Naive thymus-derived CD8-positive, alpha-beta T cell (primary cell): ENCODE results near the gene PLIN1. TPM values are rescaled to one million over a fixed set of nuclear protein-coding genes. Genes with fewer than 3 reads are reported as not detected.

ENCODE experiments used
- ATAC-seq, 2 donors: fragments of 150-1000 bp; cut with Tn5 transposase in 1 of 2; sonication (Bioruptor Pico), chemical (Tn5 transposase) in 1 of 2; 1 replicate in 1 of 2; 2 replicates in 1 of 2; pipeline ENCODE4 v1.10.0; 2021; ENCODE audit warnings: mild to moderate bottlenecking in 2 of 2, moderate library complexity in 2 of 2
- POLR2A ChIA-PET: fragments of 350-600 bp; sonication (Branson Sonifier 250); formaldehyde crosslinking; loops from one replicate; lab custom pipeline; 2021; ENCODE audit warnings: antibody characterized with exemption; lab: Charles Lee
- DNase-seq, 10 donors: peaks; one replicate each; pipeline versions ENCODE4 v3.0.0 to v3.0.0-alpha.2; 2020 to 2022
- H3K27ac Mint-ChIP-seq, 10 donors: one replicate each; pipeline ENCODE4 v1.8.0; 2020 to 2022; ENCODE audit warnings: mild to moderate bottlenecking in 10 of 10, mixed read lengths in 10 of 10, moderate library complexity in 4 of 10, inconsistent platforms in 1 of 10
- H3K27me3 Mint-ChIP-seq, 5 donors: one replicate each; pipeline ENCODE4 v1.8.0; 2021 to 2022; ENCODE audit warnings: mixed read lengths in 5 of 5
- H3K36me3 Mint-ChIP-seq, 3 donors: one replicate each; pipeline ENCODE4 v1.8.0; 2020 to 2022; ENCODE audit warnings: mixed read lengths in 3 of 3, mild to moderate bottlenecking in 2 of 3, inconsistent platforms in 1 of 3
- H3K4me1 Mint-ChIP-seq, 4 donors: one replicate each; pipeline ENCODE4 v1.8.0; 2021 to 2022; ENCODE audit warnings: mixed read lengths in 4 of 4
- H3K4me3 Mint-ChIP-seq, 10 donors: one replicate each; pipeline ENCODE4 v1.8.0; 2020 to 2022; ENCODE audit warnings: mild to moderate bottlenecking in 10 of 10, mixed read lengths in 10 of 10, moderate library complexity in 6 of 10, inconsistent platforms in 1 of 10
- H3K9me3 Mint-ChIP-seq, 9 donors: one replicate each; pipeline ENCODE4 v1.8.0; 2020 to 2022; ENCODE audit warnings: mixed read lengths in 9 of 9, mild to moderate bottlenecking in 3 of 9, inconsistent platforms in 1 of 9, moderate library complexity in 1 of 9
- polyA plus RNA-seq, 3 donors: library from polyadenylated mRNA; unstranded; fragments of 300-500 nt; fragmentation: Illumina TruSeq; gene quantifications; one replicate each; pipeline ENCODE4 v1.2.3, GENCODE V29; 2021
- total RNA-seq, 8 experiments: library from RNA in 2 of 8; stranded (reverse) in 2 of 8; gene quantifications; one replicate each; pipeline ENCODE4 v1.2.3 and lab custom pipeline; 2021 to 2026

PLIN1 gene
- total RNA-seq, result 1 to 10 TPM in 1 of 2 experiments, under 1 TPM in 1; 0.96 to 2.2 TPM
- polyA plus RNA-seq, result not detected
- total RNA-seq (lab: John Stamatoyannopoulos, UW), result 0 to 2.7 (median 0.49) reads per million in 6 experiments

GRCh38 chr15:89679212-89679611 lies at the start of gene PLIN1:
TSS of gene PLIN1 (minus strand) at chr15:89679367. CDS start at chr15:89677489, 1,878 bp downstream.
- Mint-ChIP-seq H3K36me3 (peaks cover 9 to 18% (median 15%) of the 10 kb centered on the region in 3 donors), H3K4me1 (no peaks in the 10 kb centered on the region), H3K4me3 (no peak within 1 kb of the TSS), H3K9me3 (no peaks in the 10 kb centered on the region), H3K27me3 (no peaks in the 10 kb centered on the region), H3K27ac (peak within 1 kb of the TSS in 2 of 10 donors; percentile 35 to 70)
- ATAC-seq, result no peak
- POLR2A ChIA-PET, result no interaction called here
- no peak for DNase-seq

GRCh38 chr15:89728254-89728653 lies 49.1 kb upstream of the PLIN1 start:
- Mint-ChIP-seq H3K27me3 (peaks cover 0 to 13% (median under 1%) of the 10 kb centered on the region in 5 donors), H3K4me1 (no peaks in the 10 kb centered on the region), H3K27ac (no peak overlapping the region), H3K4me3 (no peak overlapping the region), H3K36me3 (peaks cover 0 to 5% (median 4%) of the 10 kb centered on the region in 3 donors), H3K9me3 (peaks cover 0 to 5% (median 3%) of the 10 kb centered on the region in 9 donors)
- no peak for DNase-seq
- no peak for ATAC-seq
- POLR2A ChIA-PET, result no interaction called here

- POLR2A ChIA-PET, result no interaction called here
These were observed 45.9 kb upstream of the PLIN1 start for GRCh38 chr15:89725064-89725463.

GRCh38 chr15:89724621-89725020 lies 45.5 kb upstream of the PLIN1 start:
- POLR2A ChIA-PET, result no interaction called here
- no peak overlapping the region for H3K27ac Mint-ChIP-seq

More at GRCh38 chr15:89725064-89725463, 45.9 kb upstream of the PLIN1 start:
- H3K9me3 Mint-ChIP-seq, result peaks cover 0 to 5% (median 4%) of the 10 kb centered on the region in 9 donors
- H3K4me1 Mint-ChIP-seq, result no peaks in the 10 kb centered on the region
- ATAC-seq (no peak), DNase-seq (no peak)
- no peak overlapping the region for H3K4me3 Mint-ChIP-seq
- no peak overlapping the region for H3K27ac Mint-ChIP-seq
- H3K27me3 Mint-ChIP-seq, result peaks cover 5 to 22% (median 16%) of the 10 kb centered on the region in 5 donors
- peaks cover 0 to 10% (median 4%) of the 10 kb centered on the region in 3 donors for H3K36me3 Mint-ChIP-seq

GRCh38 chr15:89723031-89723430 lies 43.9 kb upstream of the PLIN1 start:
- POLR2A ChIA-PET, result no interaction called here
- DNase-seq (no peak), ATAC-seq (no peak)
- peaks cover 0 to 10% (median 4%) of the 10 kb centered on the region in 3 donors for H3K36me3 Mint-ChIP-seq
- no peaks in the 10 kb centered on the region for H3K4me1 Mint-ChIP-seq
- H3K9me3 Mint-ChIP-seq, result peaks cover 0 to 5% (median 4%) of the 10 kb centered on the region in 9 donors
- H3K27ac Mint-ChIP-seq, result no peak overlapping the region
- no peak overlapping the region for H3K4me3 Mint-ChIP-seq
- peaks cover 5 to 22% (median 16%) of the 10 kb centered on the region in 5 donors for H3K27me3 Mint-ChIP-seq

More at GRCh38 chr15:89724621-89725020, 45.5 kb upstream of the PLIN1 start:
- ATAC-seq, result no peak
- H3K4me3 Mint-ChIP-seq, result no peak overlapping the region
- H3K4me1 Mint-ChIP-seq, result no peaks in the 10 kb centered on the region
- H3K27me3 Mint-ChIP-seq, result peaks cover 5 to 22% (median 16%) of the 10 kb centered on the region in 5 donors
- no peak for DNase-seq
- peaks cover 0 to 10% (median 4%) of the 10 kb centered on the region in 3 donors for H3K36me3 Mint-ChIP-seq
- peaks cover 0 to 5% (median 4%) of the 10 kb centered on the region in 9 donors for H3K9me3 Mint-ChIP-seq

GRCh38 chr15:89714775-89715174 lies 35.6 kb upstream of the PLIN1 start:
- Mint-ChIP-seq H3K27me3 (peaks cover 0 to 1% (median 0%) of the 10 kb centered on the region in 5 donors), H3K27ac (no peak overlapping the region), H3K9me3 (no peaks in the 10 kb centered on the region), H3K4me3 (no peak overlapping the region), H3K4me1 (no peaks in the 10 kb centered on the region), H3K36me3 (no peaks in the 10 kb centered on the region)
- DNase-seq, result no peak
- ATAC-seq, result no peak
- POLR2A ChIA-PET, result no interaction called here

- Mint-ChIP-seq H3K27me3 (peaks cover 15 to 30% (median 27%) of the 10 kb centered on the region in 5 donors), H3K9me3 (no peaks in the 10 kb centered on the region)
These were observed 28.4 kb upstream of the PLIN1 start for GRCh38 chr15:89707577-89707976.

GRCh38 chr15:89704411-89704810 lies 25.2 kb upstream of the PLIN1 start:
- peaks cover 22 to 44% (median 37%) of the 10 kb centered on the region in 5 donors for H3K27me3 Mint-ChIP-seq
- no peak overlapping the region for H3K27ac Mint-ChIP-seq
- H3K36me3 Mint-ChIP-seq, result peaks cover 0 to 4% (median 0%) of the 10 kb centered on the region in 3 donors
- DNase-seq (no peak), ATAC-seq (no peak)
- no peak overlapping the region for H3K4me3 Mint-ChIP-seq
- peaks cover 0 to 2% (median 0%) of the 10 kb centered on the region in 9 donors for H3K9me3 Mint-ChIP-seq
- POLR2A ChIA-PET, result interaction anchor here (0.8 kb wide), 1 partner anchor 51 kb away, joined by 3 read pairs; no protein-coding TSS in a partner anchor
- no peaks in the 10 kb centered on the region for H3K4me1 Mint-ChIP-seq

More at GRCh38 chr15:89707577-89707976, 28.4 kb upstream of the PLIN1 start:
- POLR2A ChIA-PET, result no interaction called here
- Mint-ChIP-seq H3K36me3 (peaks cover 0 to 4% (median 0%) of the 10 kb centered on the region in 3 donors), H3K4me3 (no peak overlapping the region), H3K4me1 (no peaks in the 10 kb centered on the region), H3K27ac (no peak overlapping the region)
- no peak for DNase-seq
- no peak for ATAC-seq

- POLR2A ChIA-PET, result no interaction called here
These were observed 16.0 kb upstream of the PLIN1 start for GRCh38 chr15:89695198-89695597.

GRCh38 chr15:89693696-89694095 lies 14.5 kb upstream of the PLIN1 start:
- H3K9me3 Mint-ChIP-seq, result no peaks in the 10 kb centered on the region
- H3K4me1 Mint-ChIP-seq, result peaks cover 4 to 19% (median 13%) of the 10 kb centered on the region in 4 donors
- no peak for DNase-seq
- H3K27me3 Mint-ChIP-seq, result peaks cover 0 to 10% (median 0%) of the 10 kb centered on the region in 5 donors
- H3K4me3 Mint-ChIP-seq, result no peak overlapping the region
- POLR2A ChIA-PET, result no interaction called here
- H3K36me3 Mint-ChIP-seq, result peaks cover 0 to 2% (median 0%) of the 10 kb centered on the region in 3 donors
- ATAC-seq, result no peak
- no peak overlapping the region for H3K27ac Mint-ChIP-seq

More at GRCh38 chr15:89695198-89695597, 16.0 kb upstream of the PLIN1 start:
- Mint-ChIP-seq H3K27me3 (peaks cover 0 to 13% (median 6%) of the 10 kb centered on the region in 5 donors), H3K36me3 (peaks cover 0 to 2% (median 0%) of the 10 kb centered on the region in 3 donors), H3K9me3 (no peaks in the 10 kb centered on the region), H3K27ac (no peak overlapping the region), H3K4me3 (peak overlapping the region in 1 of 10 donors; percentile 18), H3K4me1 (peaks cover 4 to 10% (median 7%) of the 10 kb centered on the region in 4 donors)
- no peak for DNase-seq
- ATAC-seq, result no peak

- POLR2A ChIA-PET, result no interaction called here
- Mint-ChIP-seq H3K4me1 (peaks cover 4 to 19% (median 13%) of the 10 kb centered on the region in 4 donors), H3K9me3 (no peaks in the 10 kb centered on the region), H3K27ac (no peak overlapping the region), H3K36me3 (no peaks in the 10 kb centered on the region), H3K27me3 (peaks cover 0 to 10% (median 0%) of the 10 kb centered on the region in 5 donors), H3K4me3 (peak overlapping the region in 1 of 10 donors; percentile 13)
- ATAC-seq (no peak), DNase-seq (no peak)
These were observed 13.9 kb upstream of the PLIN1 start for GRCh38 chr15:89693091-89693490.

- Mint-ChIP-seq H3K4me3 (peak within 1 kb of the TSS; percentile 86 to 95 (median 92)), H3K27ac (peak within 1 kb of the TSS; percentile 72 to 96 (median 87)), H3K9me3 (no peaks in the 10 kb centered on the region), H3K27me3 (no peaks in the 10 kb centered on the region), H3K4me1 (peaks cover 7 to 19% (median 13%) of the 10 kb centered on the region in 4 donors), H3K36me3 (peaks cover 1 to 3% (median 2%) of the 10 kb centered on the region in 3 donors)
- POLR2A ChIA-PET, result interaction anchor here (0.5 kb wide), 1 partner anchor 185 kb away, joined by 3 read pairs; no protein-coding TSS in a partner anchor
- ATAC-seq (peak; percentile 86), DNase-seq (peak; percentile 56 to 85 (median 72))
These were observed 11.4 kb upstream of the PLIN1 start, which contains the start of the genes PEX11A and WDR93 for GRCh38 chr15:89690276-89691218. TSS of gene PEX11A (minus strand) at chr15:89690754. CDS start at chr15:89690632, 122 bp downstream. TSS of gene WDR93 (plus strand) at chr15:89690811. CDS start at chr15:89701747, 10,936 bp downstream.
